IMR-90 (cell line): ENCODE data around the gene CDC45. TPM values are rescaled to one million over a fixed set of nuclear protein-coding genes. Genes with fewer than 3 reads are reported as not detected.

Source experiments
- ATAC-seq: fragments of 200-7000 bp; cut with Tn5 transposase; 2 replicates; pipeline ENCODE4 v1.9.1; 2020; ENCODE audit warnings: low read depth, mild to moderate bottlenecking, moderate library complexity
- BruUV-seq: library from RNA; stranded (reverse); fragments of 400-500 nt; replicated peaks from 2 replicates; lab custom pipeline; 2021; lab: Mats Ljungman, UMichigan
- CTCF ChIA-PET: fragments of 300-600 bp; formaldehyde crosslinking; extraction: SDS; loops from one replicate; lab custom pipeline; 2021; ENCODE audit warnings: antibody characterized with exemption; lab: Yijun Ruan, JAX
- POLR2A ChIA-PET: fragments of 300-600 bp; sonication (Branson Sonifier 250); formaldehyde crosslinking; loops from one replicate; lab custom pipeline; 2022; ENCODE audit warnings: antibody characterized with exemption; ENCODE audit not compliant: unreplicated experiment; lab: Charles Lee
- DNase-seq: peaks from one replicate; pipeline ENCODE4 v3.0.0; 2013
- H2AFZ ChIP-seq: replicated peaks from 2 replicates; pipeline ENCODE3; 2013; ENCODE audit warnings: low read length, mild to moderate bottlenecking; ENCODE audit not compliant: poor library complexity
- H2AK5ac ChIP-seq: 2 replicates; pipeline ENCODE4 v1.6.1; 2013; ENCODE audit warnings: low read depth, low read length, inconsistent platforms
- H2AK9ac ChIP-seq: replicated peaks from 2 replicates; pipeline ENCODE3; 2013; ENCODE audit warnings: mild to moderate bottlenecking, low read depth, low read length, moderate library complexity; ENCODE audit not compliant: poor library complexity
- H2BK120ac ChIP-seq: 2 replicates; pipeline ENCODE4 v1.6.1; 2013; ENCODE audit warnings: low read depth, low read length, inconsistent platforms
- H2BK15ac ChIP-seq: 3 replicates; pipeline ENCODE4 v1.6.1; 2013; ENCODE audit warnings: low read depth, low read length, inconsistent platforms
- H2BK20ac ChIP-seq: 2 replicates; pipeline ENCODE4 v1.6.1; 2013; ENCODE audit warnings: low read depth, mild to moderate bottlenecking, inconsistent platforms, low read length, moderate library complexity
- H2BK5ac ChIP-seq: 2 replicates; pipeline ENCODE4 v1.6.1; 2013; ENCODE audit warnings: mild to moderate bottlenecking, low read depth, low read length, inconsistent platforms; ENCODE audit not compliant: poor library complexity, severe bottlenecking
- H3K14ac ChIP-seq: replicated peaks from 2 replicates; pipeline ENCODE4 v1.6.1; 2013; ENCODE audit warnings: low read depth, low read length, inconsistent platforms
- H3K18ac ChIP-seq: 2 replicates; pipeline ENCODE4 v1.6.1; 2013; ENCODE audit warnings: low read depth, low read length, control low read depth
- H3K23ac ChIP-seq: 2 replicates; pipeline ENCODE4 v1.6.1; 2013; ENCODE audit warnings: low read depth, low read length, inconsistent platforms
- H3K27ac ChIP-seq: 2 replicates; pipeline ENCODE4 v1.5.1; 2013; ENCODE audit warnings: mild to moderate bottlenecking, control low read depth, low read length; ENCODE audit not compliant: insufficient read depth
- H3K27me3 ChIP-seq: 2 replicates; pipeline ENCODE4 v1.6.1; 2013; ENCODE audit warnings: low read length; ENCODE audit not compliant: control insufficient read depth, insufficient read depth
- H3K36me3 ChIP-seq: 2 replicates; pipeline ENCODE4 v1.6.1; 2013; ENCODE audit warnings: low read length, mixed read lengths; ENCODE audit not compliant: control insufficient read depth, insufficient read depth
- H3K4ac ChIP-seq: 2 replicates; pipeline ENCODE4 v1.6.1; 2013; ENCODE audit warnings: low read depth, low read length, inconsistent platforms
- H3K4me1 ChIP-seq: 2 replicates; pipeline ENCODE4 v1.6.1; 2013; ENCODE audit warnings: low read length, mixed read lengths; ENCODE audit not compliant: control insufficient read depth, insufficient read depth
- H3K4me2 ChIP-seq: 2 replicates; pipeline ENCODE4 v1.6.1; 2013; ENCODE audit warnings: low read depth, mild to moderate bottlenecking, control low read depth, low read length, moderate library complexity
- H3K4me3 ChIP-seq: 2 replicates; pipeline ENCODE4 v1.5.1; 2013; ENCODE audit warnings: low read depth, mild to moderate bottlenecking, control low read depth, low read length, moderate library complexity; ENCODE audit not compliant: insufficient read depth
- H3K56ac ChIP-seq: 2 replicates; pipeline ENCODE4 v1.6.1; 2013; ENCODE audit warnings: low read length, inconsistent platforms; ENCODE audit not compliant: insufficient read depth; ENCODE audit errors: extremely low read depth
- H3K79me1 ChIP-seq, 2 experiments: 2 replicates each; pipeline ENCODE4 v1.6.1; 2013; ENCODE audit warnings: low read length in 2 of 2, inconsistent platforms in 1 of 2, low read depth in 1 of 2
- H3K9ac ChIP-seq: 2 replicates; pipeline ENCODE4 v1.6.1; 2013; ENCODE audit warnings: low read depth, low read length, control low read depth
- H3K9me1 ChIP-seq: 2 replicates; pipeline ENCODE4 v1.6.1; 2013; ENCODE audit warnings: low read length, inconsistent platforms; ENCODE audit not compliant: insufficient read depth
- H3K9me3 ChIP-seq: 2 replicates; pipeline ENCODE4 v1.6.1; 2013; ENCODE audit warnings: low read length; ENCODE audit not compliant: control insufficient read depth, insufficient read depth
- H4K20me1 ChIP-seq: 2 replicates; pipeline ENCODE4 v1.6.1; 2013; ENCODE audit warnings: low read length, inconsistent platforms; ENCODE audit not compliant: insufficient read depth
- H4K5ac ChIP-seq: 2 replicates; pipeline ENCODE4 v1.6.1; 2013; ENCODE audit warnings: mild to moderate bottlenecking, low read depth, low read length, control low read depth
- H4K8ac ChIP-seq, 2 experiments: 2 replicates each; pipeline ENCODE4 v1.6.1; 2013; ENCODE audit warnings: low read depth in 2 of 2, low read length in 2 of 2, control low read depth in 1 of 2, inconsistent platforms in 1 of 2
- H4K91ac ChIP-seq: 2 replicates; pipeline ENCODE4 v1.6.1; 2013; ENCODE audit warnings: low read depth, low read length, inconsistent platforms; ENCODE audit not compliant: insufficient read depth
- BHLHE40 ChIP-seq: fragments of 150-350 bp; IDR thresholded peaks from 2 replicates; pipeline ENCODE4 v1.6.1; 2016; ENCODE audit warnings: mild to moderate bottlenecking, low read depth, low read length
- CEBPB ChIP-seq: IDR thresholded peaks from 2 replicates; pipeline ENCODE4 v1.6.1; 2012; ENCODE audit warnings: low read depth, low read length, improper control_type of control experiment
- CHD1 ChIP-seq: IDR thresholded peaks from 2 replicates; pipeline ENCODE4 v1.6.1; 2012; ENCODE audit warnings: low read depth, low read length, improper control_type of control experiment
- FOS ChIP-seq: fragments of 150-350 bp; IDR thresholded peaks from 2 replicates; pipeline ENCODE4 v1.6.1; 2016; ENCODE audit warnings: low read depth, low read length
- MAFK ChIP-seq: IDR thresholded peaks from 2 replicates; pipeline ENCODE4 v1.6.1; 2012; ENCODE audit warnings: low read depth, low read length, improper control_type of control experiment
- MAZ ChIP-seq: IDR thresholded peaks from 2 replicates; pipeline ENCODE4 v1.6.1; 2012; ENCODE audit warnings: low read depth, mild to moderate bottlenecking, low read length, improper control_type of control experiment, moderate library complexity, borderline replicate concordance
- MXI1 ChIP-seq: IDR thresholded peaks from 2 replicates; pipeline ENCODE4 v1.6.1; 2012; ENCODE audit warnings: low read depth, mild to moderate bottlenecking, low read length, moderate library complexity, borderline replicate concordance
- NFE2L2 ChIP-seq: fragments of 150-350 bp; IDR thresholded peaks from 2 replicates; pipeline ENCODE4 v1.6.1; 2016; ENCODE audit warnings: low read depth, mild to moderate bottlenecking, low read length
- POLR2A ChIP-seq: IDR thresholded peaks from 2 replicates; pipeline ENCODE4 v1.6.1; 2012; ENCODE audit warnings: mild to moderate bottlenecking, low read depth, low read length
- RAD21 ChIP-seq: IDR thresholded peaks from 2 replicates; pipeline ENCODE4 v1.6.1; 2012; ENCODE audit warnings: low read length, improper control_type of control experiment
- RCOR1 ChIP-seq: IDR thresholded peaks from 2 replicates; pipeline ENCODE4 v1.6.1; 2012; ENCODE audit warnings: mild to moderate bottlenecking, low read length, improper control_type of control experiment; ENCODE audit not compliant: insufficient replicate concordance
- RFX5 ChIP-seq: IDR thresholded peaks from 2 replicates; pipeline ENCODE4 v1.8.0; 2012; ENCODE audit warnings: low read depth, mild to moderate bottlenecking, low read length, moderate library complexity
- SMC3 ChIP-seq: fragments of 150-350 bp; IDR thresholded peaks from 2 replicates; pipeline ENCODE4 v1.6.1; 2016; ENCODE audit warnings: low read depth, mild to moderate bottlenecking, antibody characterized with exemption, low read length, moderate library complexity
- WGBS, 2 experiments: methylation state at CpG; one replicate each; pipeline versions ENCODE4 v1.1.5 to v1.1.7; 2013; ENCODE audit warnings: missing lambda C conversion rate in 2 of 2; ENCODE audit not compliant: insufficient read length in 1 of 2; ENCODE audit errors: extremely low coverage in 2 of 2; 5-methylcytosine and 5-hydroxymethylcytosine counted together
- dilution Hi-C: fragments of 300-500 bp; cut with HindIII; formaldehyde crosslinking; loops from one replicate; pipeline ENCODE4 v1.14.3; 2018; ENCODE audit warnings: low sequenced_read_pairs; ENCODE audit not compliant: unreplicated experiment
- in situ Hi-C: fragments of 300-500 bp; cut with MboI; formaldehyde crosslinking; loops from 3 replicates; pipeline ENCODE4 v1.14.3; 2019; ENCODE audit warnings: low sequenced_read_pairs, inconsistent platforms, mixed read lengths
- intact Hi-C: fragments of 100-400 bp; cut with micrococcal nuclease; formaldehyde crosslinking; loops from 2 replicates; pipeline ENCODE4 v1.10.0; 2022
- polyA plus RNA-seq, 3 experiments: library from polyadenylated mRNA; depleted of rRNA; stranded (reverse); fragments of >200 nt; gene quantifications; 2 replicates each; pipeline ENCODE4 v1.2.3, GENCODE V29; 2012; ENCODE audit warnings: low replicate concordance in 1 of 3
- total RNA-seq: library from RNA; depleted of rRNA; stranded (reverse); fragments of >200 nt; gene quantifications from 2 replicates; pipeline ENCODE4 v1.2.3, GENCODE V29; 2012
- TF ChIP-seq, protein P1 (sequence below): conservative IDR thresholded peaks from 2 replicates; pipeline ENCODE4 v1.5.1; 2012; ENCODE audit warnings: mild to moderate bottlenecking, low read depth, low read length, improper control_type of control experiment
- TF ChIP-seq, protein P2 (sequence below): fragments of 150-350 bp; IDR thresholded peaks from 2 replicates; pipeline ENCODE4 v1.6.1; 2016; ENCODE audit warnings: low read depth, mild to moderate bottlenecking, low read length, moderate library complexity, borderline replicate concordance
- TF ChIP-seq, protein P3 (sequence below): fragments of 150-350 bp; IDR thresholded peaks from 2 replicates; pipeline ENCODE4 v1.6.1; 2017; ENCODE audit warnings: mild to moderate bottlenecking, antibody characterized with exemption, low read length, low read depth

Gene CDC45
- total and polyA plus RNA-seq, 2 of the 4 experiments (the other 2 are of a cell fraction) = 22.7 to 44.6 TPM

DNA sequence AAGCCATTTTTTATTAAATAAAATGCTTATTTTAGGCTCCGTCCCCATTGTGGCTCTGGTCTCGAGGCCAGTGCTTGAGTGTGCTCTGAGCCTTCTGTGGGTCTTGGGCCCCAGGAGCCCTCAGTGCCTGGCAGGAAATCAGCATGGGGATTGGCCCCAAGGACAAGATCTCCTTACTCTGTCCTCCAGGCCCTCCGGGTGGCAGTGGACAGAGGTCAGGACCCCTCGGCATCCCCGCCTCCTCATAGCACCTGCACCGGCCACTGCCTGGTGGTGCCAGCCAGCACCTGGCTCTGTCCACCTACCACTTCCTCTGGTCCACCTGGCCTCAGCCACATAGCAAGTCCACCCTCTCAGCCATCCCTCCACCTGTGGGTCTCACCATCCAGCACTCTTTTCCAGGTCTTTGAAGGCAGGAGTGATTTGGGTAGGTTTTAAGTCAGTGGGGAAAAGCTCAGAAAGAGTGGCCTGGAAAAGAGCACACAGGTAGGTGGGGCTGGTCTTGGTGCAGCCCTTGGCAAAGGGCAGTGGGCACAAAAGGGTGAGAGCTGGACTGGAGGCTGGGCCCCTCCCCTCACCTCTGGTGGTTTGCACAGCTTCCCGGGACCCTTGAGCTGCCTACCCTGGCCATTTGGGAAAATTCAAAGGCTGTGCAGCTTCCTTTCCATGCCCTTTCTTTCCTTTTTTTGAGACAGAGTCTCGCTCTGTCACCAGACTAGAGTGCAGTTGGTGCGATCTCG, 41.0 kb downstream of the CDC45 start:
- H3K4me2 ChIP-seq = no peak overlapping the region
- DNase-seq (no peak), ATAC-seq (no peak)
- in situ Hi-C loops (no loop called here), intact Hi-C loops (no loop called here), dilution Hi-C loops (no loop called here)
- no peak overlapping the region for H2BK20ac ChIP-seq
- no peak overlapping the region for H3K27ac ChIP-seq
- H3K14ac ChIP-seq = no peak overlapping the region
- no peak overlapping the region for H3K18ac ChIP-seq
- H3K36me3 ChIP-seq = no peaks in the 10 kb centered on the region
- no peak overlapping the region for H2BK5ac ChIP-seq
- H3K9me1 ChIP-seq = no peaks in the 10 kb centered on the region
- CTCF ChIA-PET = no interaction called here
- no peaks in the 10 kb centered on the region; the same call in 1 of the 2 replicates for H3K4me1 ChIP-seq
- no peak overlapping the region for H3K56ac ChIP-seq
- H2AFZ ChIP-seq = no peak overlapping the region
- POLR2A ChIA-PET = no interaction called here
- no peak for TF ChIP-seq MXI1
- no peak for TF ChIP-seq NFE2L2
- TF ChIP-seq SMC3 = no peak
- TF ChIP-seq, protein P1, sequence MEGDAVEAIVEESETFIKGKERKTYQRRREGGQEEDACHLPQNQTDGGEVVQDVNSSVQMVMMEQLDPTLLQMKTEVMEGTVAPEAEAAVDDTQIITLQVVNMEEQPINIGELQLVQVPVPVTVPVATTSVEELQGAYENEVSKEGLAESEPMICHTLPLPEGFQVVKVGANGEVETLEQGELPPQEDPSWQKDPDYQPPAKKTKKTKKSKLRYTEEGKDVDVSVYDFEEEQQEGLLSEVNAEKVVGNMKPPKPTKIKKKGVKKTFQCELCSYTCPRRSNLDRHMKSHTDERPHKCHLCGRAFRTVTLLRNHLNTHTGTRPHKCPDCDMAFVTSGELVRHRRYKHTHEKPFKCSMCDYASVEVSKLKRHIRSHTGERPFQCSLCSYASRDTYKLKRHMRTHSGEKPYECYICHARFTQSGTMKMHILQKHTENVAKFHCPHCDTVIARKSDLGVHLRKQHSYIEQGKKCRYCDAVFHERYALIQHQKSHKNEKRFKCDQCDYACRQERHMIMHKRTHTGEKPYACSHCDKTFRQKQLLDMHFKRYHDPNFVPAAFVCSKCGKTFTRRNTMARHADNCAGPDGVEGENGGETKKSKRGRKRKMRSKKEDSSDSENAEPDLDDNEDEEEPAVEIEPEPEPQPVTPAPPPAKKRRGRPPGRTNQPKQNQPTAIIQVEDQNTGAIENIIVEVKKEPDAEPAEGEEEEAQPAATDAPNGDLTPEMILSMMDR = no peak
- TF ChIP-seq POLR2A = no peak
- no peak for TF ChIP-seq BHLHE40
- TF ChIP-seq MAZ = no peak
- TF ChIP-seq RAD21 = no peak
- TF ChIP-seq FOS = no peak
- no peak for TF ChIP-seq RFX5
- no peak for TF ChIP-seq MAFK
- TF ChIP-seq CHD1 = no peak
- TF ChIP-seq, protein P2, sequence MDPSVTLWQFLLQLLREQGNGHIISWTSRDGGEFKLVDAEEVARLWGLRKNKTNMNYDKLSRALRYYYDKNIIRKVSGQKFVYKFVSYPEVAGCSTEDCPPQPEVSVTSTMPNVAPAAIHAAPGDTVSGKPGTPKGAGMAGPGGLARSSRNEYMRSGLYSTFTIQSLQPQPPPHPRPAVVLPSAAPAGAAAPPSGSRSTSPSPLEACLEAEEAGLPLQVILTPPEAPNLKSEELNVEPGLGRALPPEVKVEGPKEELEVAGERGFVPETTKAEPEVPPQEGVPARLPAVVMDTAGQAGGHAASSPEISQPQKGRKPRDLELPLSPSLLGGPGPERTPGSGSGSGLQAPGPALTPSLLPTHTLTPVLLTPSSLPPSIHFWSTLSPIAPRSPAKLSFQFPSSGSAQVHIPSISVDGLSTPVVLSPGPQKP = no peak
- no peak for TF ChIP-seq RCOR1
- no peak for TF ChIP-seq CEBPB
- TF ChIP-seq, protein P3, sequence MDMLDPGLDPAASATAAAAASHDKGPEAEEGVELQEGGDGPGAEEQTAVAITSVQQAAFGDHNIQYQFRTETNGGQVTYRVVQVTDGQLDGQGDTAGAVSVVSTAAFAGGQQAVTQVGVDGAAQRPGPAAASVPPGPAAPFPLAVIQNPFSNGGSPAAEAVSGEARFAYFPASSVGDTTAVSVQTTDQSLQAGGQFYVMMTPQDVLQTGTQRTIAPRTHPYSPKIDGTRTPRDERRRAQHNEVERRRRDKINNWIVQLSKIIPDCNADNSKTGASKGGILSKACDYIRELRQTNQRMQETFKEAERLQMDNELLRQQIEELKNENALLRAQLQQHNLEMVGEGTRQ = no peak
- H2AK9ac ChIP-seq = no peak overlapping the region
- no peak overlapping the region for H3K9ac ChIP-seq
- H4K5ac ChIP-seq = no peak overlapping the region
- BruUV-seq = no TSS peak
- no peak overlapping the region for H3K4ac ChIP-seq
- peaks cover 4% of the 10 kb centered on the region for H4K20me1 ChIP-seq
- H3K27me3 ChIP-seq = peaks cover 17% of the 10 kb centered on the region
- H4K91ac ChIP-seq = no peak overlapping the region
- no peak overlapping the region for H4K8ac ChIP-seq
- no peak overlapping the region for H2BK15ac ChIP-seq
- no peak overlapping the region for H3K4me3 ChIP-seq
- no peak overlapping the region for H2AK5ac ChIP-seq
- WGBS, 2 experiments = 90% methylated on average over 4 of the region's 10 CpGs; no CpG with 5 or more reads in 1 of the 2 experiments
- H3K79me1 ChIP-seq = no peaks in the 10 kb centered on the region
- no peak overlapping the region for H3K23ac ChIP-seq
- H2BK120ac ChIP-seq = no peak overlapping the region
- H3K9me3 ChIP-seq = no peaks in the 10 kb centered on the region
